Gastroesophageal sphincter (tissue), 4 donors: Measurements from ENCODE around the gene TMEM168. TPM values are rescaled to one million over a fixed set of nuclear protein-coding genes. Genes with fewer than 3 reads are reported as not detected.

Experiments
- ATAC-seq: fragments of 150-250 bp; one replicate; pipeline ENCODE4 v1.9.1; 2016; ENCODE audit warnings: mild to moderate bottlenecking, moderate library complexity
- H3K27ac ChIP-seq, 4 donors: fragments of 200-600 bp; sonication (generic) in 3 of 4; 1 replicate in 3 of 4; 2 replicates in 1 of 4; pipeline ENCODE4 v1.5.1; 2016 to 2019
- H3K27me3 ChIP-seq: fragments of 200-600 bp; sonication (generic); one replicate; pipeline ENCODE4 v1.5.1; 2019
- H3K36me3 ChIP-seq, 2 donors: fragments of 200-600 bp; sonication (generic); one replicate each; pipeline ENCODE4 v1.5.1; 2019; ENCODE audit warnings: control low read depth in 1 of 2
- H3K4me1 ChIP-seq, 3 donors: fragments of 200-600 bp; sonication (generic); 1 replicate in 2 of 3; 2 replicates in 1 of 3; pipeline ENCODE4 v1.5.1; 2016 to 2019; ENCODE audit warnings: control low read depth in 2 of 3
- H3K4me3 ChIP-seq, 2 donors: fragments of 200-600 bp; sonication (generic); one replicate each; pipeline ENCODE4 v1.5.1; 2019; ENCODE audit warnings: mild to moderate bottlenecking in 1 of 2, moderate library complexity in 1 of 2
- H3K9me3 ChIP-seq, 3 donors: fragments of 200-600 bp; sonication (generic); one replicate each; pipeline ENCODE4 v1.5.1; 2017 to 2019; ENCODE audit warnings: control low read depth in 2 of 3
- CTCF ChIP-seq, 4 experiments: fragments of 200-600 bp in 2 of 4; fragments of 450-650 bp in 2 of 4; sonication (generic) in 1 of 4; IDR thresholded peaks; one replicate each; pipeline ENCODE4 v1.5.1; 2017 to 2019; ENCODE audit warnings: antibody characterized with exemption in 4 of 4, mild to moderate bottlenecking in 2 of 4, moderate library complexity in 2 of 4
- EP300 ChIP-seq: sonication (generic); formaldehyde crosslinking; IDR thresholded peaks from one replicate; pipeline ENCODE4 v1.6.1; 2017; ENCODE audit warnings: antibody characterized with exemption, mild to moderate bottlenecking
- POLR2A ChIP-seq, 2 donors: fragments of 450-650 bp; IDR thresholded peaks; one replicate each; pipeline ENCODE4 v1.6.1; 2017; ENCODE audit warnings: antibody characterized with exemption in 2 of 2, mild to moderate bottlenecking in 2 of 2, moderate library complexity in 1 of 2
- POLR2AphosphoS5 ChIP-seq: sonication (generic); formaldehyde crosslinking; IDR thresholded peaks from one replicate; pipeline ENCODE4 v1.6.1; 2017; ENCODE audit warnings: antibody characterized with exemption
- WGBS, 2 donors: methylation state at CpG; one replicate each; pipeline ENCODE4 v1.1.5; 2018; ENCODE audit warnings: low coverage in 1 of 2; 5-methylcytosine and 5-hydroxymethylcytosine counted together
- total RNA-seq, 4 donors: library from RNA; depleted of rRNA; stranded (reverse); fragments of >200 nt; gene quantifications; one replicate each; pipeline ENCODE4 v1.1.0, GENCODE V29; 2016

The TMEM168 gene
- total RNA-seq, 4 donors from 2014 or later = 11.4 to 23.7 (median 19.0) TPM

DNA sequence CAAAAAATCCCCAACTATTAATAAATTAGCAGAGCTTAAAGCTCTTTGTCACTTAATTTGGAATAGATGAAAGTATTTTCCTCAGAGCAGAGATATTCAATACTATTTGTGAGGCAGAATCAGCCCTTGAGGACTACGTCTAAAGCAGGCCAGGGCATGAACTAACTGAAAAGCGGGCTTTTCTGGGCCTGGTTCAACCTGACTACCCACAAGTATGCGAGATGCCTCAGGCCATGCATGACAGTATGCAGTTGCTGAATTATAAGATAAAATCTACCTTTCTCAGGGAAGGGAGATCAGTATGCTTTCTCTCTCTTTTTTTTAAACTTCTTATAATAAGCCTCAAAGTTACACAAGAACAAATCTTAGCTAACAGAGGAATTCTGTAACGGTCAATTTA is 20.1 kb downstream of the TMEM168 start:
- H3K4me3 ChIP-seq = no peak overlapping the region
- no peaks in the 10 kb centered on the region for H3K4me1 ChIP-seq
- no peak for ATAC-seq
- WGBS, 2 donors = 96 to 99% methylated on average over 4 of the region's 4 CpGs
- H3K36me3 ChIP-seq = peaks cover 0 to 26% of the 10 kb centered on the region in 2 donors
- no peak for TF ChIP-seq EP300
- no peak for TF ChIP-seq POLR2A (IDR thresholded peaks at IDR 0.05)
- no peak for TF ChIP-seq CTCF (IDR thresholded peaks at IDR 0.05)
- TF ChIP-seq POLR2AphosphoS5 = no peak
- no peak overlapping the region for H3K27ac ChIP-seq
- H3K9me3 ChIP-seq = no peaks in the 10 kb centered on the region
- H3K27me3 ChIP-seq = no peaks in the 10 kb centered on the region

DNA sequence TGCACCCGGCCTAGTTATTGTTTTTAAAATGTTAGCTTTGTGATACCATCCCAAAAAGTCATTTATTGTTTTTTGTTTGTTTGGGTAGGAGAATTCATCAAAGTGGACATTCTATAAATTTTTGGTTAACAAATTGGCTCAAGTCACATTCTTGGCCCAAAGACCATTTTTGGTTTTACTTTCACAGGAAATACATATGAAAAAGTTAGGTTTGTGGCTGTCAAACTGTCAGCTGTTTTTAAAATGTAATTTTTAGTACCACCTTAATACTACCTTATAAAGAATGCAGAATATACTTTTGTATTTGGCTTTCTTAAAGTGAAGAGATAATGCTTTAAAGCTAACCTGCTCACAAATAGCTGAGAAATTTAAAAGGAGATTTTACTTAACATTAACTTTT is 25.1 kb downstream of the TMEM168 start:
- ATAC-seq = no peak
- TF ChIP-seq POLR2A (IDR thresholded peaks at IDR 0.05) (no peak), CTCF (IDR thresholded peaks at IDR 0.05) (no peak), EP300 (no peak), POLR2AphosphoS5 (no peak)
- Histone ChIP-seq H3K27me3 (no peaks in the 10 kb centered on the region), H3K36me3 (peaks cover 0 to 13% of the 10 kb centered on the region in 2 donors), H3K27ac (no peak overlapping the region), H3K9me3 (no peaks in the 10 kb centered on the region), H3K4me3 (no peak overlapping the region), H3K4me1 (no peaks in the 10 kb centered on the region)
- WGBS, 2 donors = 86 to 100% methylated on average over 1 of the region's 1 CpG

- ATAC-seq = no peak
- TF ChIP-seq CTCF (IDR thresholded peaks at IDR 0.05) = no peak
- TF ChIP-seq EP300 = no peak
- TF ChIP-seq POLR2A (IDR thresholded peaks at IDR 0.05) = no peak
- TF ChIP-seq POLR2AphosphoS5 = no peak
- no peak overlapping the region for H3K27ac ChIP-seq
- no peak overlapping the region for H3K4me3 ChIP-seq
- H3K4me1 ChIP-seq = no peaks in the 10 kb centered on the region
- peaks cover 0 to 16% of the 10 kb centered on the region in 2 donors for H3K36me3 ChIP-seq
- H3K9me3 ChIP-seq = no peaks in the 10 kb centered on the region
- no peaks in the 10 kb centered on the region for H3K27me3 ChIP-seq
Observed at GRCh38 chr7:112763996-112764395, 26.2 kb downstream of the TMEM168 start.

- TF ChIP-seq EP300 (no peak), POLR2AphosphoS5 (no peak), CTCF (IDR thresholded peaks at IDR 0.05) (no peak), POLR2A (IDR thresholded peaks at IDR 0.05) (no peak)
- Histone ChIP-seq H3K36me3 (peaks cover 0 to 16% of the 10 kb centered on the region in 2 donors), H3K4me1 (no peaks in the 10 kb centered on the region), H3K27me3 (no peaks in the 10 kb centered on the region), H3K4me3 (no peak overlapping the region), H3K9me3 (no peaks in the 10 kb centered on the region), H3K27ac (no peak overlapping the region)
- WGBS, 2 donors = 95 to 100% methylated on average over 3 of the region's 3 CpGs
- ATAC-seq = no peak
Observed at GRCh38 chr7:112763298-112763697, 26.9 kb downstream of the TMEM168 start.

DNA sequence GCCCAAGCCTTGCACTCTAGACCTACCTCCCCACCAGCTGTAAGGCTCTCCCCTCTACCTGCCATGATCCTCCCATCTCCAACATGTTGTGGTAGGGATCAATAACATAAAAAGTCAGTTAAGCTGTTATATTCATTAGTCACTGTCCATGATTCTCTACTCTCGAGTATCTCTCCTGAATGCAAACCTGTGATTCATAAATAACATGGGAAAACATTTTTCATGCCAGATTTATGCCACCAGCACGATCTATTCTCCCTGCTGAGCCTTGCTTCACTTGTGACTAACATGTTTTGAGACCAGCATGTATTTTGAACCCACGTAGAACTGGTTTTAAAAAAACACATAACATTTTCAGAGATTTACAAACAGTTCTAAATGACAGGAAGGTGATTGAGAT is 30.3 kb downstream of the TMEM168 start:
- peaks cover 0 to 8% of the 10 kb centered on the region in 2 donors for H3K36me3 ChIP-seq
- no peaks in the 10 kb centered on the region for H3K4me1 ChIP-seq
- no peaks in the 10 kb centered on the region for H3K9me3 ChIP-seq
- 76 to 88% methylated on average over 3 of the region's 3 CpGs for WGBS, 2 donors
- no peak overlapping the region for H3K4me3 ChIP-seq
- ATAC-seq = no peak
- H3K27ac ChIP-seq = no peak overlapping the region
- TF ChIP-seq POLR2A (IDR thresholded peaks at IDR 0.05) = no peak
- no peak for TF ChIP-seq POLR2AphosphoS5
- no peak for TF ChIP-seq EP300
- no peak for TF ChIP-seq CTCF (IDR thresholded peaks at IDR 0.05)
- no peaks in the 10 kb centered on the region for H3K27me3 ChIP-seq
